Uterus (tissue), 2 donors: ENCODE data around the gene ZNF66.
"Not testable (repeated sequence)": the region's sequence is repeated elsewhere in the genome, so short reads cannot be mapped to it uniquely, and the experiment has no call there.

Experiments
- CTCF ChIP-seq, 4 experiments: fragments of 200-600 bp in 2 of 4; fragments of 450-650 bp in 2 of 4; sonication (generic) in 2 of 4; IDR thresholded peaks; one replicate each; pipeline ENCODE4 v1.5.1; 2016 to 2019; ENCODE audit warnings: antibody characterized with exemption in 4 of 4, mild to moderate bottlenecking in 2 of 4, moderate library complexity in 1 of 4
- POLR2A ChIP-seq, 2 donors: fragments of 450-650 bp; IDR thresholded peaks; one replicate each; pipeline ENCODE4 v1.6.1; 2016; ENCODE audit warnings: antibody characterized with exemption in 2 of 2, mild to moderate bottlenecking in 1 of 2, moderate library complexity in 1 of 2

- TF ChIP-seq CTCF, POLR2A (IDR thresholded peaks at IDR 0.05): not testable (repeated sequence)
These were observed 30.5 kb downstream of the ZNF66 start for GRCh38 chr19:20806311-20807262.
